Stimulated activated CD4-positive, alpha-beta T cell treated with anti-CD3 and anti-CD28 coated beads, Interleukin-12 subunit alpha, Interleukin-12 subunit beta, amount 100 ng/mL, for 4 hours (primary cell): ENCODE data around the gene KLF2.
"Not testable (repeated sequence)": the region's sequence is repeated elsewhere in the genome, so short reads cannot be mapped to it uniquely, and the experiment has no call there.

Experiments used
- DNase-seq: peaks from one replicate; pipeline ENCODE4 v3.0.0-alpha.2; 2020

KLF2 gene

DNA sequence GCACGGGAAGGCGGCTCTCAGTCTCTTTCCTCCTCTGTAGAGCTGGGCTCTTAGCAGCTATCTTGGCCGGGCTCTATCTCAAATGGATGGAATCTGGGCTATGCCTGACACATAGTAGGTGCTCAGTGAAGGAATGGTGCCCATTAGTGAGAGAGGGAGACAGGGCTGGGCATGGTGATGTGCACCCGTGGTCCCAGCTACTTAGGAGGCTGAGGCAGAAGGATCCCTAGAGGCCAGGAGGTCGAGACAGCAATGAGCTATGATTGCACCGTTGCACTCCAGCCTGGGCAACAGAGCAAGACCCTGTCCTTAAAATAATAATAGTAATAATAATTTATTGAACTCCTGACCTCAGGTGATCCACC is 14.7 kb downstream of the KLF2 start:
- DNase-seq: no peak

GRCh38 chr19:16340092-16340491 is 15.5 kb downstream of the KLF2 start:
- DNase-seq: no peak

DNA sequence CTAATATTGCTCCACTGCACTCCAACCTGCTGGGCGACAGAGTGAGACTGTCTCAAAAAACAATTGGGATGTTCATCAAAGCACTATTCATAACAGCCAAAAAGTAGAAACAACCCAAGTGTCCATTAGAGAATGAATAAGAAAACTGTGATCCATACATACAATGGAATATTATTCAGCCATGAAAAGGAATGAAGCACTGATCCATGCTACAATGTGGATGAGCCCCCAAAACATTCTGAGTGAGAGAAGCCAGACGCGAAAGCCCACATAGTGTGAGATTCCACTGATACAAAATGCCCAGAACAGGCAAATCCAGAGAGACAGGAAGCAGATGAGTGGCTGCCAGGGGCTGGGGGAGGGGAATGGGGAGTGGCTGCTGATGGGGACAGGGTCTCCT is 16.0 kb downstream of the KLF2 start:
- DNase-seq: no peak

- DNase-seq: peak; percentile 36
Observed at GRCh38 chr19:16342002-16342715, 17.5 kb downstream of the KLF2 start.

DNA sequence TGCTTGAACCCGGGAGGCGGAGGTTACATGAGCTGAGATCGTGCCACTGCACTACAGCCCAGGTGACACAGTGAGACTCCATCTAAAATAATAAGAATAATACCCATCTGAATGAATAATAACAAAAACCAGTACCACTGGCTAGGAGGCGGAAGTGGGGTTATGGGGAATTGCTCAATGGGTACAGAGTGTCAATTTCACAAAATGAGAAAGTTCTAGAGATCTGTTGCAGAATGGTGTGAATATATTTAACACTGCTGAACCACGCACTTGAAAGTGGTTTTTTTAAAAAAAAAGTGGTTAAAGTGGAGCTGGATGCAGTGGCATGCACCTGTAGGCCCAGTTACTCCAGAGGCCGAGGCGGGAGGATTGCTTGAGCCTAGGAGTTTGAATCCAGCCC is 18.5 kb downstream of the KLF2 start:
- DNase-seq: no peak

- no peak for DNase-seq
Observed at GRCh38 chr19:16345457-16345856, 20.8 kb downstream of the KLF2 start.

- DNase-seq: not testable (repeated sequence)
Observed at GRCh38 chr19:16347099-16347498, 22.5 kb downstream of the KLF2 start.

GRCh38 chr19:16347706-16348105 is 23.1 kb downstream of the KLF2 start:
- DNase-seq: no peak

GRCh38 chr19:16349551-16350152 is 25.0 kb downstream of the KLF2 start:
- no peak for DNase-seq

DNA sequence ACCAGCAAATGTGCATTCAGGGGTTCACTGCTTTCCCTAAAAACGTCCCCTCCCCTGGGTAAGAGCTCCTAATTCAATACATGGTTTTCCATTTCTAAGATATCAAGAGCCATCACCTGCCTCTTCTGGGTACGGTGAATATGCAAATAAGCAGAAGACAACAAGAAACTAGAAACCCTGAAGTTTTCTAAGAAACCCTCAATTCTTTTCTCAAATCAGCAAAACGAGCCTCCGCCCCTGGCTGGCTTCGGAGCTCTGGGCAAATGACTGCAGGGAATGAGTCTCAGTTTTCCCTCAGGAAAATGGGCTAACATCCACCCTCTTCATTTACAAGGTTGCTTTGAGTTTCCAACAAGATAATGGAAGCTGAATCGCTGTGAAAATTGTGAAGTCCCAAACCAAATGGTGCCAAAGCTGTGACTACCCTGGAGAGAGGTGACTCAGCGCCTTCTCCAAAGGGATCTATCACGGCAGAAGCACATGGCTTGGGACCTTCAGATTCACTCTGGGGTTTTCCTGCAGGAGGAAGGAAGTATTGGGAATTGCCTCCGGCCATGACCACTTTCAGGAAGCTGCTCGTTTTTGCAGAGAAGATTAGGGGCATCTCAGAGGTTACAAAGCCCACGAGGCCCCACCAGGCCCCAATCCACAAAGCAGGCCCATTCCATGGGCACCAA is 26.6 kb downstream of the KLF2 start:
- no peak for DNase-seq

DNA sequence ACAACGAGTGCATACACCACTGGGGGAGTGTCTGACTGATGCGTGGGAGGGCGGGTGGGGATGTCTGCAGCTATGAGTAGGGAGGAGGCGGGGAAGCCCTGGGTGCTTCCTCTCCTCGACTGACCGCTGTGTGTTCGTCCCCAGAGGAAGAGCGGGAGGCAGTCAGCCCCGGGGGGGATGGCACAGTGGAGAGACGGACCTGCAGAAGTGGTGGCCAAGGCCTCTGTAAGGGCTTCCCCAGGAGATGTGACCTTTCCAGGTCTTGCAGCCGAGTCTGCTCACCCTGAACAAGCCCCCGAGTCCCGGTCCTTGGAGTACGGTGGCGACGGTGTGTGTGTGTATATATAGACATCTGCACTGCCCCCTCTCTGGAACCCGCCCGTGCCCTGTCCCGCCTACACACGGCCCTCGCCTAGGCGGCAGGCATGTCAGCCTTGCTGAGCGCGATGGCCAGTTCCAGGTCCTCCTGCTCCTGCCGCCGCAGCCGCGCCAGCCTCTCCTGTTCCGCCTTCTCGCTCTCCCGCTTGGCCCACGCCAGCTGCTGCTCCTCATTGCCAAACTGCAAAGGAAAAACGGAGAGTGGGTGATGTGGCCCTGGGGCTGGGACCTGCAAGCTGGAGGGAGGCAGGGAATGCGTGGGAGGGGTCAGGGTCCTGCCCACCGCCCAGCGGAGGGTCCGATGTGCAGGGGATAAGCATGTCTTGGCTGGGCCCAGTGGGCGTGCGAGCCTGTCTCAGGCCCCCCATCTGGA is 30.8 kb downstream of the KLF2 start:
- no peak for DNase-seq

- DNase-seq: no peak
Observed at GRCh38 chr19:16358456-16358855, 33.8 kb downstream of the KLF2 start.

GRCh38 chr19:16359074-16359473 is 34.4 kb downstream of the KLF2 start:
- DNase-seq: no peak

DNA sequence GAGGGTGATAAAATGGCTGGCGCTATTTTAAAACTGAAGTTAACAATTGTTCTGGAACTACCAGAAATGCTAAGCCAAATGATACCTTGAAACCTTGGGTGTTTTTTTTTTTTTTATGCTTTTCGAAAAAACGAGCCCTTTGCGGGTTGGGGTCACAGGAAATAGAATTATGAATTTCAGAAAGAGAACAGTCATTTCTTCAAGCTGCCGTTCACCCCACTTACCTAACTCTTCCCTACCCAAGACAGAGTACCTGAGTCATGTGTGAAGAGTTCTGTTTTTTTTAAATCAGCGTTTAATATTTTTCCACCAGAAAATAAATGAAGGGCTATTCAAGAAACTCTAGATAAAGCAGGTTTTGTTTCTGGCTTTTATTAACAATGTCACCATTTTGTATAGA is 35.3 kb downstream of the KLF2 start:
- no peak for DNase-seq

GRCh38 chr19:16360738-16361137 is 36.1 kb downstream of the KLF2 start:
- no peak for DNase-seq

DNA sequence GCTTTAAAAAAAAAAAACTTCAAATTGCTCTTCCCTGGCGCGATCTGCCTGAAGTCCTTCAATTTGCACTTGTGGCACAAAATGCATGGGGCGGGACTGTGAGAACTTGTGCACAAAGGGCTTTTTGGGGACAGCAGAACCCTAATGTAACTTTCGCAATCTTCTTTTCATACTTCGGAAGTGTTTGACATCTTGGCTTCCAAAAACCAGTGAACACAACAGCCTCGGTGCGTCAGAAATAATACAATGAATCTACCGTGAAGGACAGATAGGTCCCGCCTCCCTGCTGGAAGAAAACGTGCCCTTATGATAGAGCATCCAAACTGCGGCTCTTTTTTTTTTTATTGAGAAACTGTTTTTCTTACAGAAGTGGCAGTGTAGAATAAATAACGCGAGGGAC is 36.6 kb downstream of the KLF2 start:
- no peak for DNase-seq

- DNase-seq: no peak
Observed at GRCh38 chr19:16361926-16362325, 37.3 kb downstream of the KLF2 start.

DNA sequence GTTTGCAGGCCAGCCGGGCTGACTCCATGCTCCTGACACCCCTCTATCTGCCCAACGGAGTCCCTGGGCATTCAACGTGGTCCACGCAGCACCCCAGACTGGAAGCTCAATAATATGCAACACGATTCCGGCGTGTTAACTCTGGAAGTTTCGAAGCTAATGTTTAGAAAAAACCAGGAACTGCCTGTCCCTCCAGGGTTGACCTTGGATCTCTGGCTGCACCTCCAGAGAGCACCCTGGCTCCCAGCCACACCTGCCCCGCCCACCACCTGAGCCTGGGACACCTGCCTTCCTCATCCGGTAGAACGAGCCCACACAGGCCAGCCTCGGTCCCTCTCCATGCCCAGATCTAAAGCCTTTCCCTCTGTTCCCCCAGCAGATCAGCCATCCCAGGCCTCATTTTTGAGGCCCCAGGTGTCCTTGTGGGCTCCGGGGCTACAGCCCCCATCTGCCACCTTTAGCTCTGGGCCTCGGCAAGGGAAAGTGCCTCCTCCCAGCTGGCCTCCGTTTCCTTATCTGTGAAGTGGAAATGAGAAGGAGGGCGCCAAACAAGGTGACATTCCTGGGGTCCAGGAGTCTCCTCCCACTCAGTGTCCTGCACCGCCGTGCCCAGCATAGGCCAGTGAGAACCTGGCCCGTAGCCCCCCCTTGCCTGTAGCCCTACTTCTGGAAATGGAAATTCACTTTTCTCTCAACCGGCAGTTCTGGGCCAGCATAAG is 38.7 kb downstream of the KLF2 start:
- DNase-seq: no peak

DNA sequence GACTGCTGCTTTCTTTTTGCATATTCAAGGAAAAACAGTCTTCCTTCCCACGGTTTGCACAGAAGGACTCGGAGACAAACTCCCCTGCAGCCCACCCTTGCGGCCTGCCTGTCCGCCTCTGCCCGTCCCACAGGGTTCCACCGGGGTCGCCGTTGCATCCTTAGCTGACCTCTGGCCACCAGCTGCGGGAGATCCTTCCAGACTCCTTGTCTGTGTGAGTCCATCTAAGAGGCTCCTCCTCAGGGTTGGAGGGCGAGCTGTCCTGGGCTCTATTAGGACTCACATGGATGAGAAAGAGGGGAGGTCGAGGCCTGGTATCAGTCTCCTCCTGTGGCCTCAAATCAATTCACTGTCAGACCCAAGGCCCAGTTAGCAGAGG is 39.2 kb downstream of the KLF2 start:
- no peak for DNase-seq

DNA sequence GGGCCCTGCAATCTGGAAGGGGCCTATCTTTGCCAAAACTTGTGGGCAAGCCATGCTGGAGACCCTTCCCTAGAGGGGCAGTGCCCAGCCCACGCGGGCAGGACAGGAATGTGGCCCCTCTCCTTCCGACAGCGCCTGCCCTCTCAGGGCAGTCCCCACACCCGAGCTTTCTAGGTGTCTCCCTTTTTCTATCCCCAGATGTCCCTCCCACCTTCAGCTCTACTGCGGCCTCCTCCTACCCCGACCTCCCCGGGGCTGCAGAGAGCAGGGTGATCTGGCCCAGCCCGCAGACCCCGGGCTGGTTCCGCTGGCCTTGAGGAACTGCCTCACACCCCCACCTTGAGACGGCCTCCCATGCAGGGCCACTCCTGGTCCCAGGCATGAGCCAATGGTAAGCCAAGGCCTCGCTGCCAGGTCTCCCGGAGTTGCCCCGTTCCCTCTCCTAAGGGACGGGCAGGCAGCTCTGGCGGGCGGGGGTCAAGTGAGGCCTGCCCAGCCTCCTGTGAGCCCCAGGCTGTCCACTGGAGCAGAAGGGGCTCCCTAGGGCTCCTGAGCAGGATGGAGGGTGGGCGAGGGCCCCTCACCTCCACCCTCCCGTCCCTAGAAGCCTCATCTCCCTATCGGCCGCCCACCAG is 39.7 kb downstream of the KLF2 start:
- no peak for DNase-seq

DNA sequence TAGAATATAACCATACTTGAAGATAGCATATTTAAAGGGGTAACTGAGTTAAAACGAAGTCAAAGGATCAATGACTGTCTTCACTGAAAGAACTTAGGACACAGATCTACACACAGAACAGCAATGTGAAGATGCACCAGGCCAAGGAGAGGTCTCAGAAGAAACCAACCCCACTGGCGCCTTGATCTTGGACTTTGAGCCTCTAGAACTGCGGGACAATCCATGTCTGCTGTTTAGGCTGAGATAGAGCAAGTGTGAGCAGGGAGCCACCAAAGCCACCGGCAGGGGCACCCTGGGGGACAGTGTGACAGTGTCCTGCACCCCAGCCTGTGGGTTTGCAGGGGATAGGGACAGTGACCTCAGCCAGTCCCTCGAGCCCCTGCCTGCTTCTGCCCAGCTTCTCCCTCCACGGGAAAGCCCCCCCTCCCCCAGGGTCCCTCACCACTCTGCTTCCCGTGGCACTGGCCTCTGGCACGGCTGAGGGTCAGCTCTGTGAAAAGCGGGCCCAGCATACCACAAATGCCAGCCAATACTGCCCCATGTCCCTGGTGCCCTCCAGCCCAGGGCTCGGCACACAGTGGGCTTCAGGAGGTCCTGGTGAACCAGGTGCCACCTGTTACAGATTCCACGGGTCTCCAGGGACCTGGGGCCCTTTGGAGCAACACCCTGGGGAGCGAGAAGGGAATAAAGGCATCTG is 40.8 kb downstream of the KLF2 start:
- no peak for DNase-seq

DNA sequence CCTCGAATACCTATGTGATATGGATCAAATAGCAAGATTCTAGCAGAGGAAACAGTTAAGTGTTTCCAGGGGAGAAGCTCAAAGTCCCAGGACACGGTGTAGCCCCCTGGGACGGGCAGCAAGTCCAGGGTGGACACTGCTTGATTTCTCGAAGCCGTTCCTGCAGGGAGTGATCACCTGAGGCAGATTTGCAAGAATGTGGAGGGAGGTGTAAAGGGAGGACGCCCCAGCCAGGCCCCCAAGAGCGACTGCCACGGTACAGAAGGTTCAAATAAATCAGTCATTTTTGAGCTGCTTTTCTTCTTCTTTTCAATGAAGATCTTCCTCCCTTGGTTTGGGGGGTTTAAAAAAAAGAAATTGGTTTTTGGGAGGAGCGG is 41.4 kb downstream of the KLF2 start:
- DNase-seq: no peak
